NCI-H446 treated with DMSO at 0.1 percent for 48 hours (cell line): ENCODE data around the gene TUBAL3.

Experiments
- DNase-seq: peaks from one replicate; lab custom pipeline; 2025; lab: John Stamatoyannopoulos, UW

Gene TUBAL3

GRCh38 chr10:5404208-5405041, at the start of gene TUBAL3:
TUBAL3 (minus strand) TSS chr10:5404828; CDS start chr10:5404792, 36 bp downstream.
- no peak for DNase-seq

- DNase-seq: no peak
Observed at GRCh38 chr10:5453749-5454489, 49.3 kb upstream of the TUBAL3 start.

- no peak for DNase-seq
Observed at GRCh38 chr10:5450605-5451384, 46.2 kb upstream of the TUBAL3 start.

- DNase-seq: no peak
Observed at GRCh38 chr10:5449823-5450222, 45.2 kb upstream of the TUBAL3 start.

- DNase-seq: no peak
Observed at GRCh38 chr10:5449227-5449626, 44.6 kb upstream of the TUBAL3 start.

- DNase-seq: no peak
Observed at GRCh38 chr10:5448333-5449001, 43.8 kb upstream of the TUBAL3 start.

GRCh38 chr10:5447611-5448071, 43.0 kb upstream of the TUBAL3 start:
- no peak for DNase-seq

- no peak for DNase-seq
Observed at GRCh38 chr10:5447056-5447455, 42.4 kb upstream of the TUBAL3 start.

- no peak for DNase-seq
Observed at GRCh38 chr10:5446390-5446926, 41.8 kb upstream of the TUBAL3 start.

GRCh38 chr10:5445006-5445405, 40.4 kb upstream of the TUBAL3 start:
- no peak for DNase-seq

GRCh38 chr10:5443429-5443828, 38.8 kb upstream of the TUBAL3 start:
- DNase-seq: no peak

GRCh38 chr10:5442990-5443370, 38.4 kb upstream of the TUBAL3 start:
- no peak for DNase-seq

GRCh38 chr10:5442065-5442989, 37.7 kb upstream of the TUBAL3 start:
- DNase-seq: peak; percentile 17

GRCh38 chr10:5441106-5441505, 36.5 kb upstream of the TUBAL3 start:
- no peak for DNase-seq

GRCh38 chr10:5440206-5440605, 35.6 kb upstream of the TUBAL3 start:
- DNase-seq: no peak

GRCh38 chr10:5435328-5435727, 30.7 kb upstream of the TUBAL3 start:
- DNase-seq: no peak

GRCh38 chr10:5434017-5434753, 29.6 kb upstream of the TUBAL3 start:
- peak; percentile 6 for DNase-seq

GRCh38 chr10:5433182-5433581, 28.6 kb upstream of the TUBAL3 start:
- DNase-seq: no peak

- DNase-seq: no peak
Observed at GRCh38 chr10:5428133-5428532, 23.5 kb upstream of the TUBAL3 start.

- DNase-seq: no peak
Observed at GRCh38 chr10:5424751-5425150, 20.1 kb upstream of the TUBAL3 start.
